Motor neuron (in vitro differentiated cells): Measurements from ENCODE around the gene RALGAPA2. TPM values are rescaled to one million over a fixed set of nuclear protein-coding genes. Genes with fewer than 3 reads are reported as not detected.
A peak's percentile ranks its signal among the peaks of the same experiment; 100 is the strongest.

Source experiments
- ATAC-seq, 8 experiments: fragments of 200-7000 bp; cut with Tn5 transposase; replicated peaks in 6 of 8; 2 replicates each; pipeline ENCODE4 v1.8.0; 2021; ENCODE audit warnings: mild to moderate bottlenecking in 8 of 8, moderate library complexity in 8 of 8
- H3K27ac ChIP-seq, 2 donors: fragments of 250-450 bp; sonication (Bioruptor Pico); 2 replicates each; pipeline ENCODE4 v1.9.0; 2021; ENCODE audit warnings: antibody characterized with exemption in 2 of 2, mild to moderate bottlenecking in 2 of 2, moderate library complexity in 1 of 2
- H3K4me1 ChIP-seq, 2 donors: fragments of 250-450 bp; sonication (Bioruptor Pico); replicated peaks in 1 of 2; 2 replicates each; pipeline ENCODE4 v1.6.1; 2021; ENCODE audit warnings: antibody characterized with exemption in 2 of 2, mild to moderate bottlenecking in 2 of 2, moderate library complexity in 1 of 2
- H3K4me3 ChIP-seq, 5 donors: fragments of 250-450 bp; sonication (Bioruptor Pico); 2 replicates each; pipeline ENCODE4 v1.9.0; 2021; ENCODE audit warnings: antibody characterized with exemption in 5 of 5, mild to moderate bottlenecking in 5 of 5, moderate library complexity in 4 of 5
- WGBS, 10 experiments: fragments of 450-650 bp; shearing (Covaris generic); methylation state at CpG; one replicate each; pipeline ENCODE4 v1.0.0; 2022; 5-methylcytosine and 5-hydroxymethylcytosine counted together
- in situ Hi-C, 9 experiments: fragments of 400-800 bp; cut with MboI; loops; one replicate each; pipeline ENCODE4 v1.15.0; 2021; ENCODE audit warnings: low sequenced_read_pairs in 9 of 9, low pct_unique_long_range_greater_than_20kb in 2 of 9; ENCODE audit not compliant: unreplicated experiment in 9 of 9
- total RNA-seq, 8 experiments: library from RNA; unstranded; fragments of 300-600 nt; gene quantifications; 2 replicates each; pipeline versions ENCODE4 v1.2.3 to v1.2.4, GENCODE V29; 2022

Gene RALGAPA2
- total RNA-seq, 8 experiments from 2014 or later, result 10.7 to 67.4 (median 20.2) TPM

DNA sequence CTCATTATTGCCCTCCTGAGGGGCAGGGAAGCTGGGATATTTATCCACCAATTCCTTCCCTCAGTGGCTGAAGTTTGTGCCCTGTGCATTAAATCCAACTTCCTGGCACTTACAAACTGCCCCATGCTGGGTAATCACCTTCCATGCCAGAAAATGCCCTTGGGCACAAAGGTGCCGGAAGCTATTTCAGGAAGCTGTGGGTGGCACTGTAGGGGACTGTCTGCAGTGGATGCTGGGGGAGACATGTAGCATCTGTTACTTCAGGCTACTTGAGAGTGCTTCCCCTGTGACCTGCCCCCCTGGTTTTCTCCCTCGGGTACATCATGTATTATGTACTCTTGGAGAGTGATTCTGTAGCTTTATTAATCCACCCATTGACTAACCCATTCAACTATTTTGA lies 24.7 kb upstream of the RALGAPA2 start:
- peaks cover 0 to 3% of the 10 kb centered on the region in 2 donors for H3K4me1 ChIP-seq
- no peak overlapping the region for H3K4me3 ChIP-seq
- 0 to 83% (median 60%) methylated on average over 1 to 2 of the region's 2 CpGs; no CpG with 5 or more reads in 4 of the 10 experiments for WGBS, 10 experiments
- ATAC-seq, result no peak
- in situ Hi-C loops, result no loop called here
- no peak overlapping the region for H3K27ac ChIP-seq

DNA sequence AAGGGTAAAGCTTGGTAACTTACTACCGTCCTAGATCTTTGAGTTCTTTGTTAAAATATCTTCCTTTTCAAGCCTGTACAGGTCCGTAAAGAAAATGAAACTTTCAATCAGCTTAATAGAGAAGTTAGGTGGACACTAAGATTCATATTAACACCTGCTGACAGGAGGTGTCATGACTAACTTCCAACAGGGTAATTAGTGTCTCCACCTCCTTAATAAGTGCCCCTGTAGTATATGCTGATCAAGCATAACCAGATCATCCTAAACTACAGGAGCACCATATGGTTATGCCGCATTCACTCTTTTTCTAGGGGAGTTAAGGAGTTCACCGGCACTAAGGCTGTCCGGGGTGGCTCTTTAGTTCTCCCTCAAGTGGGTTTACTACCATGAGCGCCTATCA lies 23.9 kb upstream of the RALGAPA2 start:
- no peak overlapping the region for H3K27ac ChIP-seq
- no peak overlapping the region for H3K4me3 ChIP-seq
- WGBS, 10 experiments, result 37 to 95% (median 72%) methylated on average over 1 to 6 of the region's 6 CpGs; no CpG with 5 or more reads in 2 of the 10 experiments
- H3K4me1 ChIP-seq, result peaks cover 0 to 3% of the 10 kb centered on the region in 2 donors
- in situ Hi-C loops, result no loop called here
- no peak for ATAC-seq

- peaks cover 0 to 3% of the 10 kb centered on the region in 2 donors for H3K4me1 ChIP-seq
- no peak overlapping the region for H3K4me3 ChIP-seq
- WGBS, 10 experiments, result 17 to 90% (median 44%) methylated on average over 1 to 3 of the region's 3 CpGs; no CpG with 5 or more reads in 2 of the 10 experiments
- no peak for ATAC-seq
- in situ Hi-C loops, result no loop called here
- H3K27ac ChIP-seq, result no peak overlapping the region
Measured at GRCh38 chr20:20734475-20734948, 22.1 kb upstream of the RALGAPA2 start.

GRCh38 chr20:20733943-20734342 lies 21.5 kb upstream of the RALGAPA2 start:
- H3K27ac ChIP-seq, result no peak overlapping the region
- ATAC-seq, result no peak
- in situ Hi-C loops, result no loop called here
- H3K4me3 ChIP-seq, result no peak overlapping the region
- WGBS, 10 experiments, result 50 to 100% (median 80%) methylated on average over 1 of the region's 1 CpG; no CpG with 5 or more reads in 3 of the 10 experiments
- peaks cover 0 to 3% of the 10 kb centered on the region in 2 donors for H3K4me1 ChIP-seq

GRCh38 chr20:20732641-20733040 lies 20.2 kb upstream of the RALGAPA2 start:
- Histone ChIP-seq H3K27ac (no peak overlapping the region), H3K4me3 (no peak overlapping the region), H3K4me1 (peaks cover 0 to 3% of the 10 kb centered on the region in 2 donors)
- no peak for ATAC-seq
- in situ Hi-C loops, result no loop called here
- 38 to 90% (median 71%) methylated on average over 1 to 4 of the region's 4 CpGs; no CpG with 5 or more reads in 2 of the 10 experiments for WGBS, 10 experiments

GRCh38 chr20:20731945-20732296 lies 19.5 kb upstream of the RALGAPA2 start:
- Histone ChIP-seq H3K4me3 (no peak overlapping the region), H3K27ac (no peak overlapping the region), H3K4me1 (peaks cover 0 to 3% of the 10 kb centered on the region in 2 donors)
- in situ Hi-C loops, result no loop called here
- ATAC-seq, result peak in 1 of 8 experiments; percentile 57
- WGBS, 10 experiments, result 60 to 100% (median 89%) methylated on average over 1 to 2 of the region's 2 CpGs; no CpG with 5 or more reads in 2 of the 10 experiments

DNA sequence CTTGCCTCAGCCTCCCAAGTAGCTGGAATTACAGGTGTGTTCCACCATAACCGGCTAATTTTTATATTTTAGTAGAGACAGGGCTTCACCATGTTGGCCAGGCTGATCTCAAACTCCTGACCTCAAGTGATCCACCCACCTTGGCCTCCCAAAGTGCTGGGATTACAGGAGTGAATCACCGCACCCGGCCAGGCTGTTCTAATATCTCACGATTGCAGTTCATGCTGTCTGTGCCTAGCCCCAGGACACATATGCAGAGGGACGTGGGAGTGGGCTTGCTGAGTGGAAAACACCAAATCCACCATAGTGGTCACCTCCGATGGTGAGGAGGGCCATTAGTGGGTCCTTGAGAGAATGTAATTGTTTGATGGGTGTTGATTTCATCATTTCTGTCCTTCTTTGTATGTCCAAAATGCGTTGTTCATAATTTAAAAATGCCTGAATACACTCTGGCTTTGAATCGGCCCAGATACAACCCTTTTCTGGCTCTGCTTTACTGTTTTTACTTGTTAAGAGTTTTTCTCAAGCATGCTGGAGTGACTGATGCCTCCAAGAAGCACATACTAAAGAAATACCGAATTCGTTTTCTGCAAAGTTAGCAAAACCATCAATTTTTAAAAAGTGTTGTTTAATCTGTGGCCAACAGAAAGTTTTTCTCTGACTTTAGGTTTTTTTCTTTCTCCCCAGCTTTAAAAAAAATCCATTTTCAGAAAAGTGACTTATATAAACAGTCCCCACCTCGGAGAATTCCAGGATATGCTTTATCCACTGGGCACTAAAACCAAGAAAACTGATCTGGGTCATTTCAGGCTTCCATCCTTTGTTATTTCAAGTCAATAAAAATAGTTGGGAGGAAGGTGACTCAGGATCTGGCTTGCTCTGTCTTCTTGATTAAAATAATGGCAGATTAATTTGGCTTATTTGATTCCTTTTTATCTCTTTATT lies 18.8 kb upstream of the RALGAPA2 start:
- Histone ChIP-seq H3K27ac (no peak overlapping the region), H3K4me3 (no peak overlapping the region), H3K4me1 (peaks cover 0 to 3% of the 10 kb centered on the region in 2 donors)
- WGBS, 10 experiments, result 20 to 100% (median 79%) methylated on average over 2 to 11 of the region's 11 CpGs; no CpG with 5 or more reads in 1 of the 10 experiments
- in situ Hi-C loops, result no loop called here
- ATAC-seq, result no peak

DNA sequence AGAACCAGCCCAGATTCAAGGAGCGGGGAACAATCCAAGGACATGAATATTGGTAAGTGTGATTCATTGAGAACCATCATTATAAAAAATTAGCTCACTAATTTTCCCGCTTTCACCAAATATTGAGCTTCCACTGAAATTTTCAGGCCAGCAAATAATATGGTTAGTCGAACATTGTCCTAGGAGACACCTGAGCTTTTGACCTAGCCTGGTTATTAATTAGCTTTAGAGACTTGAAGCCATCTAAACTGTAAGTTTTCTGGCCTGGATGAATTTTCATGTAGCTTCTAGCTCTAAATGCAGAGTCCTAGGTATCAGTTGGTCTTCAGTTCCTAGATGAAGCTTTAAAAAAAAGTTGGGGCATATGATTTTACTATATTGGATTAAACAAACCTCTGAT lies 17.1 kb upstream of the RALGAPA2 start:
- in situ Hi-C loops, result no loop called here
- H3K27ac ChIP-seq, result no peak overlapping the region
- no peak for ATAC-seq
- peaks cover 0 to 3% of the 10 kb centered on the region in 2 donors for H3K4me1 ChIP-seq
- no peak overlapping the region for H3K4me3 ChIP-seq
- WGBS, 10 experiments, result 25 to 100% (median 85%) methylated on average over 1 to 3 of the region's 3 CpGs

DNA sequence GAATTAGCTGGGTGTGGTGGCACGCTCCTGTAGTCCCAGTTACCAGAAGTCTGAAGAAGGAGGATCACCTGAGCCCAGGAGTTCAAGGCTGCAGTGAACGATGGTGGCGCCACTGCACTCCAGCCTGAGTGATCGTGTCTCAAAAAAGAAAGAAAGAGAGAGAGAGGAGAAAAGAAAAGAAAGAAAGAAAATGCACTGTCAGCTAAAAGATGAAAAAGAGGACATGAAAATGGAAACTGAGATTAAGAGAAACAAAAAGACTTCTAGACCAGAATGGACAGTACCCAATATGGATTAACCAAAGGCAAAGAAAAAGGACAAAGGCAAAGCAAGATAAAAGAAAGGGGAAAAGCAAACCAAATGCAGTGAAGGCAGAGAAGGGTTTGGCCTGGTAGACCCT lies 9.0 kb upstream of the RALGAPA2 start:
- ATAC-seq, result no peak
- H3K4me3 ChIP-seq, result no peak overlapping the region
- in situ Hi-C loops, result no loop called here
- H3K27ac ChIP-seq, result no peak overlapping the region
- H3K4me1 ChIP-seq, result no peaks in the 10 kb centered on the region
- WGBS, 10 experiments, result 46 to 100% (median 84%) methylated on average over 1 to 4 of the region's 4 CpGs

- no peak overlapping the region for H3K27ac ChIP-seq
- H3K4me1 ChIP-seq, result no peaks in the 10 kb centered on the region
- no peak for ATAC-seq
- in situ Hi-C loops, result no loop called here
- WGBS, 10 experiments, result 57 to 100% (median 100%) methylated on average over 1 of the region's 1 CpG; no CpG with 5 or more reads in 4 of the 10 experiments
- no peak overlapping the region for H3K4me3 ChIP-seq
Measured at GRCh38 chr20:20720158-20720557, 7.7 kb upstream of the RALGAPA2 start.

DNA sequence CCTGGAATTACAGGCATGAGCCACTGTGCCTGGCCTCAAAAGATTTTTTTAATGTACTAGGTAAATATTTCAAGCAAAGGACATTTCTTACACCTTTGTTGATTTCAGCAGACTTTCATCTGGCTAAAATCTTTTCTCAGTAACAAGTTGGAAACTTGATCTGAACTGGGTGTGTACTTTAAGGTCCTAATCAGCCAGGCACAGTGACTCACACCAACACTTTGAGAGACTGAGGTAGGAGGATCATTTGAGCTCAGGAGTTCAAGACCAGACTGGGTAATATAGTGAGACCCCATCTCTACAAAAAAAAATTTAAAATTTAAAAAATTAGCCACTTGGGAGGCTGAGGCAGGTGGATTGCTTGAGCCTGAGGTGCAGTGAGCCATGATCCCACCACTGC lies 7.0 kb upstream of the RALGAPA2 start:
- H3K4me1 ChIP-seq, result no peaks in the 10 kb centered on the region
- ATAC-seq, result peak in 1 of 8 experiments; percentile 49
- no peak overlapping the region for H3K4me3 ChIP-seq
- in situ Hi-C loops, result no loop called here
- H3K27ac ChIP-seq, result no peak overlapping the region

DNA sequence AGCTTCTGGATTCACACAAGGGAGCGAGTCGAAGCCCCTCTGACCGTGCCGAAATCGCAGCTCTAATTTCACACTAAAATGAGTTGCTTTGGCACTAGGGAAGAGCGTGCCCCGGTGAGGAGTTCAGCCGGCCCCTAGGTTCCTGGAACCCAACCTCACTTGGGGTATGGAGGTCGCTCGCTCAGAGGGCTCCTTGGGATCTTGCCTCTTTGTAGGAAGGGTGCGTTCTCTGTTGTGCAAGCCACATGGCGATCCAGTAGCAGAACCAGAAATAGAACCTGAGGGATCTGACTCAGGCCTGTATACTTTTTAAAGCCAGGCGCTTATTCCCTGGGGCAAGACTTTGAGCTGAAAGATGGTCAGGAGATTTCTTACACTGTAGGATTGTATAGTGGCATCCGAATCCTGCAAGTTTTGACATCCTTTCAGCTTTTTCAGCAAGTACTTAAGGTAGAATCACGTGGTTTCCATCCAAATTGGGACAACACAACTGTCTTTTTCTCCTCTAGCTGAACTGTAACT lies 861 bp upstream of the RALGAPA2 start:
- no peak overlapping the region for H3K27ac ChIP-seq
- peaks cover 3 to 12% of the 10 kb centered on the region in 2 donors for H3K4me1 ChIP-seq
- no peak for ATAC-seq
- H3K4me3 ChIP-seq, result peak overlapping the region; percentile 52 to 85 (median 72)
- in situ Hi-C loops, result no loop called here
- WGBS, 10 experiments, result 19 to 100% (median 74%) methylated on average over 1 to 10 of the region's 15 CpGs; no CpG with 5 or more reads in 2 of the 10 experiments

- ATAC-seq, result peak in 6 of 8 experiments; percentile 1 to 31 (median 1)
- peaks cover 3 to 12% of the 10 kb centered on the region in 2 donors for H3K4me1 ChIP-seq
- peak overlapping the region; percentile 52 to 85 (median 72) for H3K4me3 ChIP-seq
- in situ Hi-C loops, result no loop called here
- H3K27ac ChIP-seq, result peak overlapping the region; percentile 71 to 84
- 0 to 30% (median 0%) methylated on average over 1 to 6 of the region's 33 CpGs; no CpG with 5 or more reads in 5 of the 10 experiments for WGBS, 10 experiments
Measured at GRCh38 chr20:20712004-20712473, 405 bp downstream of the RALGAPA2 start.
